Measurements from ENCODE around the gene RINL. TPM values are rescaled to one million over a fixed set of nuclear protein-coding genes. Genes with fewer than 3 reads are reported as not detected.

Gene RINL
- polyA plus RNA-seq, 1 donor (not counting 4 experiments of a cell fraction or from before 2014, with no cell fraction given), result 6.3 TPM

DNA sequence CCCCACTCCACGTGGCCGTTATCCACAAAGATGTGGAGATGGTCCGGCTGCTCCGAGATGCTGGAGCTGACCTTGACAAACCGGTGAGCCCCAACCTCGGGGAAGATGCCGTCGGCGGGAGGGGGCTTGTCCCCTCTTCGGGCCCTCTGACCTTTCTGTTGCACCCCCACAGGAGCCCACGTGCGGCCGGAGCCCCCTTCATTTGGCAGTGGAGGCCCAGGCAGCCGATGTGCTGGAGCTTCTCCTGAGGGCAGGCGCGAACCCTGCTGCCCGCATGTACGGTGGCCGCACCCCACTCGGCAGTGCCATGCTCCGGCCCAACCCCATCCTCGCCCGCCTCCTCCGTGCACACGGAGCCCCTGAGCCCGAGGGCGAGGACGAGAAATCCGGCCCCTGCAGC is 29.2 kb upstream of the RINL start:
- H3K27me3 ChIP-seq (ENCODE audit: control insufficient read depth, extremely low read depth, insufficient read depth, low read length), result no peaks in the 10 kb centered on the region
- dilution Hi-C loops (cut with MboI; ENCODE audit: extremely low pct_ligation_motif_present, low sequenced_read_pairs), result no loop called here
- H3K79me2 ChIP-seq (ENCODE audit: control insufficient read depth, insufficient read depth, low read length), result peaks cover 2% of the 10 kb centered on the region
- peaks cover 4 to 7% of the 10 kb centered on the region in 2 experiments for H3K36me3 ChIP-seq (ENCODE audit: control insufficient read depth in 2 of 2, extremely low read depth in 1 of 2, insufficient read depth in 2 of 2, low read length in 2 of 2)
- TF ChIP-seq EZH2 (IDR thresholded peaks at IDR 0.05; ENCODE audit: low read length), result no peak
- TF ChIP-seq, protein P1, sequence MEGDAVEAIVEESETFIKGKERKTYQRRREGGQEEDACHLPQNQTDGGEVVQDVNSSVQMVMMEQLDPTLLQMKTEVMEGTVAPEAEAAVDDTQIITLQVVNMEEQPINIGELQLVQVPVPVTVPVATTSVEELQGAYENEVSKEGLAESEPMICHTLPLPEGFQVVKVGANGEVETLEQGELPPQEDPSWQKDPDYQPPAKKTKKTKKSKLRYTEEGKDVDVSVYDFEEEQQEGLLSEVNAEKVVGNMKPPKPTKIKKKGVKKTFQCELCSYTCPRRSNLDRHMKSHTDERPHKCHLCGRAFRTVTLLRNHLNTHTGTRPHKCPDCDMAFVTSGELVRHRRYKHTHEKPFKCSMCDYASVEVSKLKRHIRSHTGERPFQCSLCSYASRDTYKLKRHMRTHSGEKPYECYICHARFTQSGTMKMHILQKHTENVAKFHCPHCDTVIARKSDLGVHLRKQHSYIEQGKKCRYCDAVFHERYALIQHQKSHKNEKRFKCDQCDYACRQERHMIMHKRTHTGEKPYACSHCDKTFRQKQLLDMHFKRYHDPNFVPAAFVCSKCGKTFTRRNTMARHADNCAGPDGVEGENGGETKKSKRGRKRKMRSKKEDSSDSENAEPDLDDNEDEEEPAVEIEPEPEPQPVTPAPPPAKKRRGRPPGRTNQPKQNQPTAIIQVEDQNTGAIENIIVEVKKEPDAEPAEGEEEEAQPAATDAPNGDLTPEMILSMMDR (optimal IDR thresholded peaks at IDR 0.05 in 1 of 3, IDR thresholded peaks at IDR 0.05 in 1 of 3, conservative IDR thresholded peaks at IDR 0.05 in 1 of 3; ENCODE audit: extremely low read depth in 1 of 3, insufficient read depth in 2 of 3, low read length in 3 of 3), result no peak
- H2AFZ ChIP-seq (ENCODE audit: control insufficient read depth, low read length), result no peak overlapping the region
- H3K4me3 ChIP-seq (ENCODE audit: control insufficient read depth in 2 of 3, extremely low read depth in 1 of 3, insufficient read depth in 2 of 3, low read depth in 1 of 3, low read length in 3 of 3), result no peak overlapping the region
- no peak overlapping the region for H3K4me2 ChIP-seq (ENCODE audit: control insufficient read depth, extremely low read depth, insufficient read depth, low read depth, low read length)
- DNase-seq (ENCODE audit: low read depth, low spot score) (no peak), FAIRE-seq (no peak)
- no peaks in the 10 kb centered on the region for H3K4me1 ChIP-seq (ENCODE audit: control insufficient read depth, extremely low read depth, insufficient read depth, low read length)
- H4K20me1 ChIP-seq (ENCODE audit: control insufficient read depth, extremely low read depth, insufficient read depth, low read length), result no peaks in the 10 kb centered on the region
- H3K9me3 ChIP-seq (ENCODE audit: control insufficient read depth, low read depth, low read length), result no peaks in the 10 kb centered on the region
- H3K27ac ChIP-seq (ENCODE audit: control insufficient read depth, insufficient read depth, low read length), result no peak overlapping the region
- no peak overlapping the region for H3K9ac ChIP-seq (ENCODE audit: control insufficient read depth, extremely low read depth, insufficient read depth, low read length)
- no peaks in the 10 kb centered on the region for H3K9me1 ChIP-seq (ENCODE audit: control insufficient read depth, extremely low read depth, insufficient read depth, low read length)

- Histone ChIP-seq H3K9me3 (ENCODE audit: control insufficient read depth, low read depth, low read length) (no peaks in the 10 kb centered on the region), H3K27me3 (ENCODE audit: control insufficient read depth, extremely low read depth, insufficient read depth, low read length) (no peaks in the 10 kb centered on the region)
- FAIRE-seq, result no peak
Observed at GRCh38 chr19:38905620-38906019, 27.5 kb upstream of the RINL start.

More at GRCh38 chr19:38905620-38906019, 27.5 kb upstream of the RINL start:
- H3K4me2 ChIP-seq (ENCODE audit: control insufficient read depth, extremely low read depth, insufficient read depth, low read depth, low read length), result no peak overlapping the region
- no peak overlapping the region for H3K27ac ChIP-seq (ENCODE audit: control insufficient read depth, insufficient read depth, low read length)
- no peak overlapping the region for H2AFZ ChIP-seq (ENCODE audit: control insufficient read depth, low read length)
- no peak for TF ChIP-seq EZH2 (IDR thresholded peaks at IDR 0.05; ENCODE audit: low read length)
- TF ChIP-seq, protein P1 (optimal IDR thresholded peaks at IDR 0.05 in 1 of 3, IDR thresholded peaks at IDR 0.05 in 1 of 3, conservative IDR thresholded peaks at IDR 0.05 in 1 of 3; ENCODE audit: extremely low read depth in 1 of 3, insufficient read depth in 2 of 3, low read length in 3 of 3), result no peak
- no peaks in the 10 kb centered on the region for H3K9me1 ChIP-seq (ENCODE audit: control insufficient read depth, extremely low read depth, insufficient read depth, low read length)
- dilution Hi-C loops (cut with MboI; ENCODE audit: extremely low pct_ligation_motif_present, low sequenced_read_pairs), result no loop called here
- H3K4me1 ChIP-seq (ENCODE audit: control insufficient read depth, extremely low read depth, insufficient read depth, low read length), result no peaks in the 10 kb centered on the region
- H3K4me3 ChIP-seq (ENCODE audit: control insufficient read depth in 2 of 3, extremely low read depth in 1 of 3, insufficient read depth in 2 of 3, low read depth in 1 of 3, low read length in 3 of 3), result no peak overlapping the region
- H4K20me1 ChIP-seq (ENCODE audit: control insufficient read depth, extremely low read depth, insufficient read depth, low read length), result no peaks in the 10 kb centered on the region
- no peak for DNase-seq (ENCODE audit: low read depth, low spot score)
- no peak overlapping the region for H3K9ac ChIP-seq (ENCODE audit: control insufficient read depth, extremely low read depth, insufficient read depth, low read length)
- peaks cover 4 to 7% of the 10 kb centered on the region in 2 experiments for H3K36me3 ChIP-seq (ENCODE audit: control insufficient read depth in 2 of 2, extremely low read depth in 1 of 2, insufficient read depth in 2 of 2, low read length in 2 of 2)
- peaks cover 14% of the 10 kb centered on the region for H3K79me2 ChIP-seq (ENCODE audit: control insufficient read depth, insufficient read depth, low read length)
